GM10248 (cell line): ENCODE data around the gene ANKH.
"Not testable (repeated sequence)": the region's sequence is repeated elsewhere in the genome, so short reads cannot be mapped to it uniquely, and the experiment has no call there.

ENCODE experiments used
- CTCF ChIA-PET: fragments of 300-600 bp; sonication (Branson Sonifier 250); formaldehyde crosslinking; extraction: SDS; loops from one replicate; lab custom pipeline; 2021; ENCODE audit warnings: antibody characterized with exemption; lab: Yijun Ruan, JAX
- POLR2A ChIA-PET: fragments of 350-650 bp; sonication (Branson Sonifier 250); formaldehyde crosslinking; extraction: SDS; loops from one replicate; lab custom pipeline; 2020; ENCODE audit warnings: antibody characterized with exemption; lab: Yijun Ruan, JAX
- DNase-seq: peaks from one replicate; pipeline ENCODE4 v3.0.0; 2012; ENCODE audit errors: extremely low spot score
- TF ChIP-seq, protein P1 (sequence below): IDR thresholded peaks from 2 replicates; pipeline ENCODE4 v1.5.1; 2012; ENCODE audit warnings: mild to moderate bottlenecking, low read depth; ENCODE audit errors: extremely low read depth, missing control alignments, control extremely low read depth

Gene ANKH

DNA sequence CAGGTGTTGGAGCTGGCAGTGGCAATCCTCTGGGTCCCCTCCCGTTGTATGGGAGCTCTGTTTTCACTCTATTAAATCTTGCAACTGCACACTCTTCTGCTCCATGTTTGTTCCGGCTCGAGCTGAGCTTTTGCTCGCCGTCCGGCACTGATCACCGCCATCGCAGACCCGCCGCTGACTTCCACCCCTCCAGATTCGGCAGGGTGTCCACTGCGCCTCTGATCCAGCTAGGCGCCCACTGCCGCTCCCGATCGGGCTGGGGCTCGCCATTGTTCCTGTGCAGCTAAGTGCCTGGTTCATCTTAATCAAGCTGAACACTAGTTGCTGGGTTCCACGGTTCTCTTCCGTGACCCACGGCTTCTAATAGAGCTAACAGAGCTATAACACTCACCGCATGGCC, 23.2 kb downstream of the ANKH start:
- no peak for DNase-seq
- TF ChIP-seq, protein P1, sequence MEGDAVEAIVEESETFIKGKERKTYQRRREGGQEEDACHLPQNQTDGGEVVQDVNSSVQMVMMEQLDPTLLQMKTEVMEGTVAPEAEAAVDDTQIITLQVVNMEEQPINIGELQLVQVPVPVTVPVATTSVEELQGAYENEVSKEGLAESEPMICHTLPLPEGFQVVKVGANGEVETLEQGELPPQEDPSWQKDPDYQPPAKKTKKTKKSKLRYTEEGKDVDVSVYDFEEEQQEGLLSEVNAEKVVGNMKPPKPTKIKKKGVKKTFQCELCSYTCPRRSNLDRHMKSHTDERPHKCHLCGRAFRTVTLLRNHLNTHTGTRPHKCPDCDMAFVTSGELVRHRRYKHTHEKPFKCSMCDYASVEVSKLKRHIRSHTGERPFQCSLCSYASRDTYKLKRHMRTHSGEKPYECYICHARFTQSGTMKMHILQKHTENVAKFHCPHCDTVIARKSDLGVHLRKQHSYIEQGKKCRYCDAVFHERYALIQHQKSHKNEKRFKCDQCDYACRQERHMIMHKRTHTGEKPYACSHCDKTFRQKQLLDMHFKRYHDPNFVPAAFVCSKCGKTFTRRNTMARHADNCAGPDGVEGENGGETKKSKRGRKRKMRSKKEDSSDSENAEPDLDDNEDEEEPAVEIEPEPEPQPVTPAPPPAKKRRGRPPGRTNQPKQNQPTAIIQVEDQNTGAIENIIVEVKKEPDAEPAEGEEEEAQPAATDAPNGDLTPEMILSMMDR = no peak
- ChIA-PET CTCF (interaction anchor here (1.3 to 3.3 kb wide), 6 partner anchors 9 to 121 kb away, joined by 3 to 13 read pairs (median 5); no protein-coding TSS in a partner anchor), POLR2A (no interaction called here)

DNA sequence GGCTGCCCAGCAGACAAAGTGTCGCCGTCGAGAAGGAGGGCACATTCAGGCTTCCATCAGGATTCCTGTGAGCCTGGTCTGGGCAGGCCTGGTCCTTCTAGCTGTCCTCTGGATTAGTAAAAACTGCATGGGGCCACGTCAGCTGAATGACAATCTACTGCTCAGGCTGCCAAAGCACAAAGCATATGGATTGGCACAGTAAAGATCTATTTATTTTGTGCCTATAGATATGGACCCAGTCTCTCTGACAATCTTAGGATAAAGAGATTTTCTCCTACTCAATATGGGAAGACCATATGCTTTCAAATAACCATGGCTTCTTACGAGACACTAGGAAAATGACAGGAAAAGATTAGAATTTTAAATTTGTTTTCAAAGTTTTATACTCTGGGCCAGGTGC, 24.1 kb downstream of the ANKH start:
- ChIA-PET CTCF (interaction anchor here (1.3 to 3.3 kb wide), 5 partner anchors 8 to 120 kb away, joined by 3 to 13 read pairs (median 4); no protein-coding TSS in a partner anchor), POLR2A (no interaction called here)
- no peak for DNase-seq
- TF ChIP-seq, protein P1 = no peak

DNA sequence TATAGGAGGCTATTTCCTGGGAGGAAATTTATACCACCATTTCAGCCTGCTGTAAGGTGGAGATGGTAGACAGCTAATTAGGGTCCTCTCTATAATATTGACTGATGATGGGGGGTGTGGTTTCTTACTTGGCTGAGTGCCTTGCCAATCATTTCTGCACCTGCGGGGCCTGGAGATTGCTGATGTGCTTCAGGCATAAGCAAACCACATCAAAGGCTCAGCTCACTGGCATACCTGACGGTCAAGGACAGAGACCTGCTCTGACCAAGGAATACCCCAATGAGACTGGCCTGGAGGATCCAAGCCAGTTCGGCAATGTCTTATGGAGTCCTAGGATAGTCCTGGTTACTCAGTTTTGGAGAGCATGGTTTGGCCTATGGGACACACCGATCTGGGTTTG, 29.5 kb downstream of the ANKH start:
- TF ChIP-seq, protein P1 = no peak
- POLR2A ChIA-PET = no interaction called here
- CTCF ChIA-PET = interaction anchor here (0.9 to 1.2 kb wide), 2 partner anchors 14 to 16 kb away, joined by 3 to 4 read pairs; no protein-coding TSS in a partner anchor
- DNase-seq = no peak

DNA sequence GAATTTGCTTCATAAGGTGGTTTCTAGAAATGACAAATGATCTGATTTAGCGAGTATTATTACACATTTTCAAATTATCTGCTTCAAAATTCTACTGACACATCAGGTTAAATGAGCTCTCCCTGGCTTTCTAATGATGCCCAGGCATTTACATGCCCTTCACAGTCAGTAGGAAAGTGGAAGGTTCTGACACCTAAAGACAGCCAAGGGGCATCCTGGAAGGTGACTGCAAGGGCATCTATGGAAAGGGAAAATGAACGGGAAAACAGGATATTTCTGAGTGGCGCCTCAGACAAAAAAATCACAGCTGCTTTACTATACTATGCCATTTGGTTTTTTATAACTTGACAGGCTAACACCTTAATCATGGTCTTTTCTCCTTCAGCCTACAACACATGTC, 31.0 kb downstream of the ANKH start:
- DNase-seq = no peak
- TF ChIP-seq, protein P1 = no peak
- POLR2A ChIA-PET = no interaction called here
- CTCF ChIA-PET = interaction anchor here (1.1 to 2.3 kb wide), 5 partner anchors 9 to 30 kb away, joined by 3 to 9 read pairs (median 5); no protein-coding TSS in a partner anchor

DNA sequence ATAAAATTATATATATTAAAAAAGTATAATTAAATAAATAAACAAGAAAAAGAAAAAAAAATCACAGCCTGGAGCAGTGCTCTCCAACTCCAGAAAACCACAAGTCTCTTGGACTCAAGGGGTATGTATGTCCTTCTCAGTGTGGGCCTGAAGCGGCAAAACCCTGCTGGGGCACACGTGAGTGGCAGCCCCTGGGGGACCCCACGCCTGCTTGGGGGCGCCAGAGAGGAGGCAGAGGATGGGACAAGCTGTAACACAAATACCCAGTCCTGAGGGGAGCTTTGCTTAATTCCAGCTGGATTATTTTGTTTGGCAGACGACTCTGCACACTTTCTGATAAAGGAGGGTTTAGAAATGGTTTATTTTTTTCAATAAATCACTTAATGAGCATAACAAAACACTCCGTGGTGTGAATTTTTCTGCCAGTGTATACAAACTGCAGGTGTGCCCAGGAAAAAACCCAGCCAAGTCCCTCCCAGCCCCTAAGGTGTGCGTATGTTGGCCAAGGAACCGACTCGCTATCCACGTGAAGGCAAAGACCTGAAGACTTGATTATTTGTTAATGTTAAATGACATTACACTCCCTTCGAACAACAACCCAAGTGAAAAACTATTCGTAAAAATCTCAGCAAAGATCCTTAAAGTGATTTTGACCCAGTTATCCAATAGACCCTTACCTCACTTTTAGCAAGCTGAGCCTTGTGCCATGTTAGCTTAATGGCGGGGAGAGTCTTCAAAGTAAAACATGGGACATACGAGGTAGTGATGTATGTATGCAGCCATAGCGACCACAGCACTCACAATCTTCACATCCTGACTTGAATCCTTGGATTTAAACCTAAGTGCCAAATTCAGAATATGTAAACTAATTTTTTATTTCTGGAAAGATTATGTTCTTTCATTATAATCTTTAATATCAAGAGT, 32.9 kb downstream of the ANKH start:
- TF ChIP-seq, protein P1 = no peak
- no peak for DNase-seq
- ChIA-PET POLR2A (no interaction called here), CTCF (interaction anchor here (1.6 to 2.3 kb wide), 2 partner anchors 10 to 32 kb away, joined by 5 to 6 read pairs; no protein-coding TSS in a partner anchor)

DNA sequence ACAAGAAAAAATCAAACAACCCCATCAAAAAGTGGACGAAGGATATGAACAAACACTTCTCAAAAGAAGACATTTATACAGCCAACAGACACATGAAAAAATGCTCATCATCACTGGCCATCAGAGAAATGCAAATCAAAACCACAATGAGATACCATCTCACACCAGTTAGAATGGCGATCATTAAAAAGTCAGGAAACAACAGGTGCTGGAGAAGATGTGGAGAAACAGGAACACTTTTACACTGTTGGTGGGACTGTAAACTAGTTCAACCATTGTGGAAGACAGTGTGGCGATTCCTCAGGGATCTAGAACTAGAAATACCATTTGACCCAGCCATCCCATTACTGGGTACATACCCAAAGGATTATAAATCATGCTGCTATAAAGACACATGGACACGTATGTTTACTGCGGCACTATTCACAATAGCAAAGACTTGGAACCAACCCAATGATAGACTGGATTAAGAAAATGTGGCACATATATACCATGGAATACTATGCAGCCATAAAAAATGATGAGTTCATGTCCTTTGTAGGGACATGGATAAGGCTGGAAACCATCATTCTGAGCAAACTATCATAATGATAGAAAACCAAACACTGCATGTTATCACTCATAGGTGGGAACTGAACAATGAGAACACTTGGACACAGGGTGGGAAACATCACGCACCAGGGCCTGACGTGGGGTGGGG, 34.0 kb downstream of the ANKH start:
- POLR2A ChIA-PET, DNase-seq, CTCF ChIA-PET: not testable (repeated sequence)
